Measurements from ENCODE around the gene DYSF. TPM values are rescaled to one million over a fixed set of nuclear protein-coding genes. Genes with fewer than 3 reads are reported as not detected.

Gene DYSF
- total RNA-seq, 4 donors from 2014 or later: 4.2 to 12.0 (median 5.9) TPM

GRCh38 chr2:71724793-71725192 lies 271.4 kb downstream of the DYSF start:
- 71 to 74% methylated on average over 1 of the region's 1 CpG for WGBS, 2 donors
- DNase-seq (ENCODE audit: low spot score in 2 of 2): no peak
- H3K4me3 ChIP-seq: no peak overlapping the region
- no peak for TF ChIP-seq CTCF (IDR thresholded peaks at IDR 0.05)
- TF ChIP-seq EP300 (IDR thresholded peaks at IDR 0.05): no peak
- TF ChIP-seq POLR2A (IDR thresholded peaks at IDR 0.05): no peak
- H3K4me1 ChIP-seq: peaks cover 0 to 17% (median under 1%) of the 10 kb centered on the region in 4 donors
- no peaks in the 10 kb centered on the region for H3K27me3 ChIP-seq
- H3K9me3 ChIP-seq: peaks cover 0 to 18% (median 2%) of the 10 kb centered on the region in 4 donors
- no peak overlapping the region for H3K27ac ChIP-seq
- no peaks in the 10 kb centered on the region for H3K36me3 ChIP-seq

- Histone ChIP-seq H3K9me3 (peaks cover 0 to 18% (median 2%) of the 10 kb centered on the region in 4 donors), H3K27me3 (no peaks in the 10 kb centered on the region), H3K36me3 (no peaks in the 10 kb centered on the region), H3K4me3 (no peak overlapping the region), H3K27ac (no peak overlapping the region), H3K4me1 (peaks cover 0 to 7% (median 0%) of the 10 kb centered on the region in 4 donors)
- DNase-seq (ENCODE audit: low spot score in 2 of 2): no peak
- TF ChIP-seq CTCF (IDR thresholded peaks at IDR 0.05): no peak
- TF ChIP-seq EP300 (IDR thresholded peaks at IDR 0.05): no peak
- no peak for TF ChIP-seq POLR2A (IDR thresholded peaks at IDR 0.05)
Measured at GRCh38 chr2:71725836-71726235, 272.5 kb downstream of the DYSF start.

- 82 to 83% methylated on average over 2 of the region's 2 CpGs for WGBS, 2 donors
- no peak for DNase-seq (ENCODE audit: low spot score in 2 of 2)
- no peak overlapping the region for H3K27ac ChIP-seq
- H3K36me3 ChIP-seq: no peaks in the 10 kb centered on the region
- no peaks in the 10 kb centered on the region for H3K27me3 ChIP-seq
- no peaks in the 10 kb centered on the region for H3K4me1 ChIP-seq
- TF ChIP-seq POLR2A (IDR thresholded peaks at IDR 0.05) (no peak), CTCF (IDR thresholded peaks at IDR 0.05) (no peak), EP300 (IDR thresholded peaks at IDR 0.05) (no peak)
- peaks cover 0 to 18% (median 2%) of the 10 kb centered on the region in 4 donors for H3K9me3 ChIP-seq
- no peak overlapping the region for H3K4me3 ChIP-seq
Measured at GRCh38 chr2:71727562-71727961, 274.2 kb downstream of the DYSF start.

GRCh38 chr2:71728036-71728435 lies 274.7 kb downstream of the DYSF start:
- 89 to 93% methylated on average over 1 of the region's 1 CpG for WGBS, 2 donors
- no peak for DNase-seq (ENCODE audit: low spot score in 2 of 2)
- H3K27ac ChIP-seq: no peak overlapping the region
- TF ChIP-seq EP300 (IDR thresholded peaks at IDR 0.05) (no peak), POLR2A (IDR thresholded peaks at IDR 0.05) (no peak), CTCF (IDR thresholded peaks at IDR 0.05) (no peak)
- H3K4me1 ChIP-seq: no peaks in the 10 kb centered on the region
- H3K27me3 ChIP-seq: no peaks in the 10 kb centered on the region
- H3K9me3 ChIP-seq: peaks cover 0 to 18% (median 2%) of the 10 kb centered on the region in 4 donors
- H3K4me3 ChIP-seq: no peak overlapping the region
- H3K36me3 ChIP-seq: no peaks in the 10 kb centered on the region

GRCh38 chr2:71730785-71731383 lies 277.5 kb downstream of the DYSF start:
- no peaks in the 10 kb centered on the region for H3K4me1 ChIP-seq
- WGBS, 2 donors: 87 to 89% methylated on average over 15 to 17 of the region's 17 CpGs
- no peak overlapping the region for H3K27ac ChIP-seq
- no peak overlapping the region for H3K4me3 ChIP-seq
- TF ChIP-seq EP300 (IDR thresholded peaks at IDR 0.05) (no peak), CTCF (IDR thresholded peaks at IDR 0.05) (no peak), POLR2A (IDR thresholded peaks at IDR 0.05) (no peak)
- no peaks in the 10 kb centered on the region for H3K36me3 ChIP-seq
- no peak for DNase-seq (ENCODE audit: low spot score in 2 of 2)
- no peaks in the 10 kb centered on the region for H3K9me3 ChIP-seq
- no peaks in the 10 kb centered on the region for H3K27me3 ChIP-seq
